ENCODE results near the gene ABCG1.

GRCh38 chr21:42343963-42344510 lies 125.1 kb downstream of the ABCG1 start:
- TF ChIP-seq POLR2AphosphoS5 (IDR thresholded peaks at IDR 0.05; ENCODE audit: low read depth, low read length) (no peak), POLR2A (IDR thresholded peaks at IDR 0.05; ENCODE audit: low read depth, low read length) (no peak)
